Measurements from ENCODE around the gene SP6.
A peak's percentile ranks its signal among the peaks of the same experiment; 100 is the strongest.

Gene SP6

DNA sequence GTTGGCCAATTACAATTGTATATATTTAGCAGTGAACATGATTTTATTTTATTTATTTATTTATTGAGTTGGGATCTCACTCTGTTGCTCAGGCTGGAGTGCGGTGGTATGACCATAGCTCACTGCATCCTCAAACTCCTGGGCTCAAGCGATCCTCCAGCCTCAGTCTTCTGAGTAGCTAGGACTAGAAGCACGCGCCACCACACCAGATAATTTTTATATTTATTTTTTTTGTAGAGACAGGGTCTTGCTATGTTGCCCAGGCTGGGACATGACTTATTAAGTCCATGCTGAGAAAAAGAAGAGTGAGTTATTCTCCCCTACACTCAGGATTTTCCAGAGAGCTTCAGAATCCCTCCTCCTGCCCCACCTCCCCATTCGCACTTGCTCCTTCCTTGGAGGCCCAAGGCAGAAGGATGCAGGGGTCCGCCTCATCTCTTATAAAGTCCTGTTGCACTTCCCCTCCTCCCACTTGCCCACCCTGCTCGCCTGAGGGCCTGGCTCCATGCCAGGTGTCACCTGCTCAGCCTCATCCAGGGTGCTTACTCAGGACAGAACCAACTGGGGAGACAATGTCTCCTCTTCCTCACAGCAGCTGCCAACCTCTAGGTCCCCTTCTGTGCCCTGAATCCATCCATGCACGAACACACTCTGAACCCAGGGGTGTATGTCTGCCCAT is 29.0 kb upstream of the SP6 start:
- FAIRE-seq (no peak), DNase-seq (ENCODE audit: low spot score) (no peak)

DNA sequence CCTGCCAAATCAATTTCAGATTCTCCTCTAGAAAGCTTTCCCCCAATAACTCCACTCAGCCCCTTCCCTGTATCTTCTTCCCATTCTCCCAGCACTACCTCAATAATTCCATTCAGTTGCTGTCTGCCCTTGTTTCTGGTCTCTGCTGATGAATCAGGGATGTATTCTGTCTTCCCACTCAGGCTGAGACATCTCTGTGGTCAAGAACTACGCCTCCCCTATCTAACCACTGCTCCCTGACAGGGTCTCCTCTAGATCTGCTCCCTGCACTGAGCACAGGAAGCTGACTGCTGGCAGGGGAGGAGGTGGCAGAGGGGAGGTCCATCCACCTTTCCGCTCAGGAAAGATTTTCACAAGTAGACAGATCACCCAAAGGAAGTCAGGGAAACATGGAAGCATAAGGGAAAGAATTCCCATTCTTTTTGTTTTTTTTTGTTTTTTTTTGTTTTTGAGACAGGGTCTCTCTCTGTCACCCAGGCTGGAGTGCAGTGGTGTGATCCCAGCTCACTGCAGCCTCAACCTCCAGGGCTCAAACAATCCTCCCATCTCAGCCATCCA is 28.1 kb upstream of the SP6 start:
- FAIRE-seq = peak; percentile 86

DNA sequence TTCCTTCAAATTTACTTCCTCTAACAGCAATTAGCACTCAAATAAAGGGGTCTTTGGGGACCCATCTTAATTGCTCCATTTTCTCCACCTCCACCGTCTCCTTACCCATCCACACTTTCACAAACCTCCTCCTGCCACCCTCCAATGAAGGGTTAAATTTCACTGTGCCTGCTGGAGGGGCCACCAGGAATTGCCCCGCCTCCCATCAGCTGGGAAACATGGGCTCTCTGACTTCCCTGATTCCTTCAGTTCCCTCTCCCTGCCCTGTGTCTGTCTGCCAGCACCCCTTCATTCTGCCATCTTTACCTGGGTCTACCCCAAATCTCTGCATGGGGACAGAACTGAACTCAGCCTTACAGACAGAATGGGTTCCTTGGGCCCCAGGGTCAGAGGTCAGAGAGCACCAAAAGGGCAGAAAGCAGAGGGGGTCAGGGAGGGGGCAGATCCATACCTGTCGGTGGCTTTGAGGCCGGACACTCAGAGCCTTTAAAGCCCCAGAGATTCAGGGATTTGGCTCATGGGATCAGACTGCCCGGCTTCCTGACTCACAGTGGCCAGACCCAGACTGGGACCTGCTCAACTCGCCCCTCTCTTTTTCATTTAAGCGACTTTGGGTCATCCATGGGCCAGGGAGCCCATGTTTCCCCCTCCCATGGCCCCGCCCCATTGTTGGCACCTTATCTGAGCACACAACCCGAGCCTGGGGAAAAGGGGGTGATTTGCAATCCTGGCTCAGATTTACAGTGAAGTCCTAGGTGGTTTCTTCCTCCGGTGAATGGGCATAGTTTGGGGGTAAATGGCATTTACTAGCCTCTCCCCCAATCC is 27.5 kb upstream of the SP6 start:
- FAIRE-seq (no peak), DNase-seq (ENCODE audit: low spot score) (no peak)

More for the DNA sequence above, 28.1 kb upstream of the SP6 start:
- peak; percentile 88 for DNase-seq (ENCODE audit: low spot score)

DNA sequence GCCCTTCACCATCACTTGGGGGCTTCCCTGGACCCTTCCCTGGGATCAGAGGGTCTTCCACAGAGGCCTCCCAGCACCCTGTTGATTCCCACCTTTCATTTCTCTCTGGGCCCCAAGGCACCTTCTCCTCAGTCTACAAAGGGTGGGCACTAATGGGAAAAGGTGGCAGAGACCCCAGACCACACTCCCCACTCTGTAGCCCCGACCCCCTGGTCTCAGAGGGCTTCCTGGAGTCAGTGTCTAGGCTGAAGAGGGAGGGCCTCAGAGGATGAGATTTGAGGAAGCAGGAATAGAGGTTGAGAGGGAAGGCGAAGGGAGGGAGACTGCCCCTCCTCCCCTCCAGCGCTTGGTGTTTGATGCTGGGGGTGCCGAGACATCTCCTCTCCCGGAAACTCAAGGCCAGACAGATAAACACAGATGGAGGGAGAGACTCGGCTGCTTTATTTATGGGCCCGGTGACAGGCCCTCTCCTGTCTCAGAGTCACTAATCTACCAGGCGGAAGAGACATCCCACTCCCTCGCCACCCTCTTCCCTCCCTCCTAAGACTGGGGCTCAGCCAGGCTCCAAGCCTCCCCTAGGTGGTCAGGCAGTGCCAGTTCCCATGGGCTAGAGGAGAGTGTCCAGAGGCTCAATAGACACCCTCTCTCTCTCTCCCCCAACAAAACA is 26.5 kb upstream of the SP6 start:
- FAIRE-seq (no peak), DNase-seq (ENCODE audit: low spot score) (no peak)

DNA sequence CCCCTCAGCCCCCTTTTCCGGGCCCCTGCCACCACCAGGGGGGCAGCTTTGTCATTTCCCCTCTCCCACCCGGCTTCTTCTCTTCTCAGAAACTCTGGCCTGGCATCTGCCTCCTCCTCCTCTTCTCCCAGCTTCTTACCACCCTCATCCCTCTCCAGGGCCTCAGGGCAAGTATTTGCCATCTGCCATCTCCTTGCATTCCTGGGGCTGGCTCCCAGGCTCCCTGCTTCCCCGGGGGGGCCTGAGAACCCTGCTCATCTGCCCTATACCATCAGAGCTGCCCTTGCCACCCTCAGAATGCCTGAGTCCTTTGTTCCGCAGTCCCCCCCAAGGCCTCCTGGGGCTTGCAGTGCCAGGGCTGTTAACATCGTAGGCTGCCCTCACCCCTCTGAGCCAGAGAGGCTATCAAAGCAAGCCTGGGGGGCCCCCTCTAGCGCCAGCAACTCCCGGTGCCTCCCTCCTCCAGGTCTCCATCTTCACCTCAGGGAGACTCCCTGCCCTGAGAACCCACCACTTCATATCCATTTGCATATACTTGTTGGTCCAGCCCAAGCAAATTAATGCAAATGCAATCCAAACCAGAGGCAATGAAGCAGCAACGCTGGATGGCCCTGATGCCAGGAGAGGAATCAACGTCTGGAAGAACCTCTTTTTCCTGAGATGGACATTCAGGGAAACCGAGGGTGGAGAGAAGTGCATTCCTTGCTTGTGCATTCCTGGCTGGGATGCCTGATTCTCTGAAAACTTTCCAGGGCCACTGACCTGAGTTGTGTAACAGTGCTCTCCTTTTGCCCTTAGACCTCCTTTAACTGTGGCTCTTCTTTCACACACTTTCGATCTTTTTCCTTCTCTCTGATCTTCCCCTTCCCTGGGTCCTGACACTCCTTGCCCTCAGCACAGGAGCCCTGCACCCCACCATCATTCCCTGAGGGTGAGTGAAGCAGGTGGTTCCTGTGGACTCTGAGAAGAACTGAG is 24.3 kb upstream of the SP6 start:
- no peak for DNase-seq (ENCODE audit: low spot score)
- no peak for FAIRE-seq

DNA sequence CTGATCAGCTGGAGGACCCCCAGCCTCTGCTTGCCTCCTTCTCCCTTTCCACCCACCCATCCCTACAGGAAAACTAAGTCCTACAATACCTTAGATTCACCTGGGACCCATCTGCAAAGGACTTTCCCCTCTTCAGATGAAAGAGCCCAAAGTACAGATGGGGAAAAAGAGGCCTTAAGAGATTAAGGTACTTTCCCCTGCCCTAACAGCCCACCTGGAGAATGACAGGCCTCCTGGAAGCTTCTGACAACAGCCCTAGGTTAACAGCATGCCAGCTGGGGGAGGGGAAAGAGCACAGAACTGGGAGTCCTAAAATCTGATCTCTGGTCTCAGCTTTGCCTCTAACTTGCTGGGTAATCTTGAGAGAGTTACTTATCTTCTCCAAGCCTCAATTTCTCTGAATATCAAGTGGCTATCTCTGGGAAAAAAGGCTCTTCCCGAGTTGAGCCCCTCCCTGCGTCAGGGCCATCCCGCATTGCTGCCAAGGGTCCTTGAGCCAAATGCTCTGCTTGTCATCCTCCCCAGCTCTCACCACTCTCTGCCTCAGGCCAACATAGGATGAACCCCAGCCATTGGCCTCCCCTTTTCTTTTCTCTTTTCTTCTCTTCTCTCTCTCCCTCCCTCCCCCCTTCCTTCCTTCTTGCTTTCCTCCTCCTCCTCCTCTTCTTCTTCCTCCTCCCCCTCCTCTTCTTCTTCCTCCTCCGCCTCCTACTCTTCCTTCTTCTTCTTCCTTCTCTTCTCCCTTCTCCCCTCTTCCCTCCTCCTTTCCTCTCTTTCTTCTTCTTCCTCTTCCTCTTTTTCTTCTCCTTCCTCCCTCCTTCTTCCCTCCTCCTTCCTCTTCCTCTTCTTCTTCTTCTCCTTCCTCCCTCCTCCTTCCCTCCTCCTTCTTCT is 22.5 kb upstream of the SP6 start:
- no peak for FAIRE-seq
- DNase-seq (ENCODE audit: low spot score) = no peak

DNA sequence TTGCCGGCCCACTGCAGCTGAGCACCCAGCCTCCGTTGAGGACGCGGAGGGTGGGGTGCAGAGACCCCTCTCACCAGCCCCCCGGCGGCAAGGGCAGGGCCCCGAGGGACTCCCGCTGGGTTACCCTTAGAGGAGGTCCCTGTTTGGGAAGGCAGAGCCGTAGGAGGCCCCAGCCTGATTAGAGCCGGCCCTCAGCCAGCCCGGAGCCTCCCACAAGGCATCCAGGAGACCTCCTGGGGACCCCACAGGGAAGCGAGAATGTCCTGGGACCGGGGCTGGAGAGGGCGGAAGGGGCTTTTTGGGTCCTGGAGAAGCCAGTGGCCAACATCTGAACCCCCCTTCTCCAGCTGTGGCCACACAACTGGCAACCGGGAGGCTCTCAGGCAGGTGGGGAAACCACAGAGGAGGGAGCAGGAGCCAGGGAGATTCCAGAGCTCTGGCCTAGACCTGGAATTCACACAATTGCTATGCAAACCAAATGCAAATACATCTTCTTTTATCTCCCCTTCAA is 21.7 kb upstream of the SP6 start:
- FAIRE-seq (no peak), DNase-seq (ENCODE audit: low spot score) (no peak)

DNA sequence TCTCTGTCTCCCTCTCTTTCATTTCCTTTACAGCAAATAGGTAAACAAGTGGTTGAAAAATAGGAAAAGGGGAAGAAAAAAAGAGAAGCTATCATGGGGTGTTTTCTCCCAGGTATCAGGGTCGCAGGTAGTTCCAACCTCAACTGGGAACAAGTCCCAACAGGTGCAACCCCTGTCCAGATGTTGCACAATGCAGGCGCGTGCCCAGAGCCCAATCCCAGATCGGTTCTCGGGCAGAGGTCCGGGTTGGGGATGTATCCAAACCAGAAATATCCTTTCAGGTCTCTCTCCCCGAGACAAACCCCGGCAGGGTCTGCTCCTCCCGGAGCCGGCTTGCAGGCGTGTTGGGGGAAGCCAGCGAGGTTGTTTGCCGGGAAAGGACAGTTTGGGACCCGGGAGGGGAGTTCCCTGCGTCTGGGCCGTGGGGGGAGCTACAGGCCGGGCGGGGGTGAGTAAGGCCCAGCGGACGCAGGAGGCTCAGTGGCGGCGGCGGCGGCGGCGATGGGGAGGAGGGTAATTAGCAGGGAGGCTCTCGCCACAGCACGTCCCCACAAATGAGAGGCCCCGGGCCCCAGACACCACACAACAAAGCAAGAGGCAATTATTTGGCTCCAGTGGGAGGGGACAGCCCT is 21.2 kb upstream of the SP6 start:
- no peak for FAIRE-seq

DNA sequence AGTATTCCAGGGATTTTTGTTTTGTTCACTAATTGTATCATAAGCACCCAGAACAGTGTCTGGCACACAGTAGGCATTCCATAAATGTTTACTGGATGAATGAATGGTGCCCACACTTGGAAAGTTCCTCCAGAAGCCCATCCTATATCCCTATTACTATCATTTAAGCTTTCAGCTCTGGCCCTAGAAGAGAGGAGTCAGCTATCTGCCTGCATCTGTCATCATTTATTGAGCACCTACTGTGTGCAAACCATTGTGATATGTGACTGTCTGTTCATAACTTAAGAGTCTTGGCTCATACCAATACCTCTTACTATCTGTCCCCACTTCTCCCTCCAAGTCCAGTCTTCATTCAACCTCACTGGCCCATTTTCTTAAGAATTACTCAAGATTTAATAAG is 20.1 kb upstream of the SP6 start:
- DNase-seq (ENCODE audit: low spot score) (no peak), FAIRE-seq (no peak)

More for the DNA sequence above, 21.2 kb upstream of the SP6 start:
- no peak for DNase-seq (ENCODE audit: low spot score)

DNA sequence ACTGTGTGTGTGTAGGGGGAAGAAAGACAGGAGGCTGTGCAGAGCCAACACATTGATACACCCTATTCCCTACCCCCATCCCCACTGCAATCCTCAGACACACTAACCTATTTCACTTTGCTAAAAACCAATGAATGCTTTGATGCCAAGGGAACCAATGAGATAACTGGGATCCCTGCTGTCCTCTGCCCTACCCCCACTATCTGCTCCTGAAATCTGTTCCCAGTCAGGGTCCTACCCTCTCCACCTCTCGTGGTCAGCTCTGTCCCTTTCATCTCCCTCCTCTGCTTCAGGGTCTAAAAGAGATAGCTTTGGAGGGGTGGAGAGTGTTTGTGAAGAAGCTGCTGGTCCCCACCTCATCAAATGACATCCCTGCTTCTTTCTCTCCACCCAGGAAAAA is 19.1 kb upstream of the SP6 start:
- FAIRE-seq (no peak), DNase-seq (ENCODE audit: low spot score) (no peak)

DNA sequence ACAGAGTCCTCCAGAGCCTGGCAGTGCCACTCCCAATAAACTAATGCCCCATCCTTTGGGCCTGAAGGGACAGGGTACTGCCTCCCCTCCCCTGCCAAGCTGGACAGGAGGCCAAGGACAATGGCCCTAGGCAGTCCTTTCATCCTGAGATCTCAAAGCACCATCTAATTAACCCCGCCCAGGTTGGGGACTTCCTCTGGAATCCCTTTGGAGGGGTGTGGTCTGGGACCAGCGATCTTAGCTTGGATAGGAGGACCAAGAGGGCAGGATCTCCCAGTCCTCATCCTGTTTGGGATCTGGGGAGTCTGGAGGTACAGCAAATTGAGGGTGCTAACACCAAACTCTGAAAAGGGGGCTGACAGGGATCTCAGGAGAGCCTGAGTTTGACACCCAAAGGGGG is 18.2 kb upstream of the SP6 start:
- DNase-seq (ENCODE audit: low spot score) (no peak), FAIRE-seq (no peak)

DNA sequence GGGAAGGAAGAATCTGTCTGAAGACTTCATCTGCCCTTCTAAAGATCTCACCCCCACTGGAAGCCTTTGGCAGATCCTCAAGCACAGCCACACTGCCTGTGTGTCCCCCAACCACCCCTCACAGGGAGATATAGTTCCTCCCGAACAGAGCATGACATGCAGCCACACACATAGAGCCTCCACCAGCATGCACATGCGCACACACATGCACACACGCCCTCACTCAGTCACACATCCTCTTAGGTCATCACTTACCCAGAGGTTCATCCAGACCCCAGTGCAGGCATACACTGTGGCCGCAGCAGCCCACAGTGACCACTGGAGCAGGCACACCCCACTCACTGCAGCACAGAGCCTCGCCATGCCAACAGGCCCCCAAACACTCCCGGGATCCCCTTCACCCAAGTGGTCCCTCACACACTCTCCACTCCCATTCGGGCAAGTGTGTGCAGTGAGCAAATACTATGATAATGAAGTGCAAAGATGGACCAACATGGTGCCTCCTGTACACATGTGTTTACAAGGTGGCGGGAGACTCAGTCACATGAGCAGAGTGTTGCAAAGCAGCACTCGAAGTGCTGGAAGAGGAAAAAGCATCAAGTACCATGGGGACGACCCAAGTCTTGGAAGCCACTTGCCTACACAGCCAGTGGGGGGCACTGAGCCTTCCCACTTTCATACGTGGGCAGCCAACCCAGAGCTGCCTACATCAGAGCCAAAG is 17.0 kb upstream of the SP6 start:
- no peak for FAIRE-seq
- no peak for DNase-seq (ENCODE audit: low spot score)

DNA sequence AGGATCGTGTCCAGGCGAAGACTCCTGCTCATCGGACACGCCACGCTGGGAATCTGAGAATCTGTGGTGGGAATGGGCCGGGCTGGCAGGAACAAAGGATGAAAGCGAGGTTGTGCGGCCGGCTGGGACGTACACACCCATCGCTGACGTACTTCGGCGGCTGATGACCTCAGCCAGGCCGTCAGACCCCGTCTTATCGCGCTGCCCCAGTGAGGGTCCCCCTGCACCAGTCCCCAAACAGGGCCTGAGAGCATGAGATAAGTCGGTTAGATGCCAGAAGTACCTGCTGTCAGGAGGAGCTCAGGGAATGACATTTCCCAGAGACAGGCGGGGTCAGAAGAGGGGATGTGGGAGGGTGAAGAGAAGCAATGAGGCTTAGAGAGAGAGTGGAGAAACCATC is 16.0 kb upstream of the SP6 start:
- no peak for DNase-seq (ENCODE audit: low spot score)
- no peak for FAIRE-seq

DNA sequence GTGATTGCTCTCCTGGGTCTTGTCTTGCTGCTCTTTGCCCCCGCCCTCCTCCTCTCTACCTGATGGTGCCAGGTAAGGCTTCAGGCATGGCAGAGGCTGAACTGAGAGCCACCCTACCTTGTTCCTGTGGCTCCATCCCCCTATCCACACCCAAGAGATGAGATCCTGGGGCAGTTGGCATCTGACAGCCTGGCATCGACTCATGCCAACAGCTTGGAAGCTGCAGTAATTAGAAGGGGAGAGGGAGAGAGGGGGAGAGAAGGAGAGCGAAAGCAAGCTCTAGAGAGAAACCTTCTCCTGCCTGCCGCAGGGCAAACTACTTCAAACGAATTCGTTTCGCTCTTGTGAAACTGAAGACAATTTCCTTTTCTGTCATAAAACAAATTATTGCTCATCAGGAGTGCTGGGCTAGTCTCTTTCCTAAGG is 13.8 kb upstream of the SP6 start:
- no peak for FAIRE-seq

DNA sequence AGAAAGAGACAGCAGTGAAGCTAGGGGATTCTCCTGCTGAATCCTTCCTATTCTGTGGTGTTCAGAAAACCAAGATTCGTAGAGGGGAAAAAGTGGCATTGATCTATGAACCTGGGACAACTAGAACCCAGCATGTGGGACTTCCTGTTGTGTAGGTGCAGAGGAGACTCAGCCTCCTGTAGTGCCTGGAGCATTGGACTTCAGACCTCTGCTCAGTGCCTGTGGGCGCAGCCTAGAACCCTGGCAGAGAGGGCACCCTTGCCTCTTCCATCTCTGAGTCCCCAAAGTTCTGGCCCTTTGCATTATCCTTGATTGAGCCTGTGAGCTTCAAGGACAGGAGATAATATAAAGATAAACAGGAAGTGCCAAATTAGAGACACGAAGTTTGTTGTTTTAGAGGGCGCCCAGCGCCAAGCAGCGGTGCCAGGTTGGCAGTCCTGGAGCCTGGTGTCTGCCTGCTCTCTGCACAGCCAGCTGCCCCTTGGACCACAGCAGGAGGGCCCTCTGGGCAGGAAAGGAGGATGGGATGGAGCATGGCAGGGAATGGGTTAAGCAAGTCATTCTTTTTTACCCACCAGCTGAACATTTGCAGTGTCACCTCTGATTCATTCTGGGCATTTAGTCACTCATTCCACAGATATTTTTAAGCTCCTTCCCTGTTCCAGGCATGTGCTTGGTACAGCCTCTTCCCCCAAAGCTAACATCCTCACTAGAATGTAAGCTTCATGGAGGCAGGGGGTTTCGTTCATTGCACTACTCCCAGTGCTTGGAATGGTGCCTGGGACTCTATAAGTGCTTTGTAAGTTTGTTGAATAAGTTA is 11.9 kb upstream of the SP6 start:
- DNase-seq (ENCODE audit: low spot score) (peak; percentile 89), FAIRE-seq (peak; percentile 80)

More for the DNA sequence above, 13.8 kb upstream of the SP6 start:
- DNase-seq (ENCODE audit: low spot score) = no peak

DNA sequence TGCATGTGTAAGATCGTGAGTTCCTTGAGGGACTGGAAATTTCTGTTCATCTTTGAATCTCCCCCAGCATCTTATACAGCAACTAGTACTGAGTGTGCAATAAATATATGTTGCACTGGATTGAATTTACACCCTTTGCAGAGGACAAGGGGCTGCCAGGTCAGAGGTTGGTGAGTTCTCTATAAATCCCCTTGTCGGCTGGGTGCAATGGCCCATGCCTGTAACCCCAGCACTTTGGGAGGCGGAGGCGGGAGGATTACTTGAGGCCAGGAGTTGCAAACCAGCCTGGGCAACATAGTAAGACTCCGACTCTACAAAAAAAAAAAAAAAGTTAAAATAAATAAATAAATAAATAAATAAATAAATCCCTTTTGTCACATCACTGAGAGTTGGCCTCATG is 9.4 kb upstream of the SP6 start:
- no peak for FAIRE-seq
- no peak for DNase-seq (ENCODE audit: low spot score)

DNA sequence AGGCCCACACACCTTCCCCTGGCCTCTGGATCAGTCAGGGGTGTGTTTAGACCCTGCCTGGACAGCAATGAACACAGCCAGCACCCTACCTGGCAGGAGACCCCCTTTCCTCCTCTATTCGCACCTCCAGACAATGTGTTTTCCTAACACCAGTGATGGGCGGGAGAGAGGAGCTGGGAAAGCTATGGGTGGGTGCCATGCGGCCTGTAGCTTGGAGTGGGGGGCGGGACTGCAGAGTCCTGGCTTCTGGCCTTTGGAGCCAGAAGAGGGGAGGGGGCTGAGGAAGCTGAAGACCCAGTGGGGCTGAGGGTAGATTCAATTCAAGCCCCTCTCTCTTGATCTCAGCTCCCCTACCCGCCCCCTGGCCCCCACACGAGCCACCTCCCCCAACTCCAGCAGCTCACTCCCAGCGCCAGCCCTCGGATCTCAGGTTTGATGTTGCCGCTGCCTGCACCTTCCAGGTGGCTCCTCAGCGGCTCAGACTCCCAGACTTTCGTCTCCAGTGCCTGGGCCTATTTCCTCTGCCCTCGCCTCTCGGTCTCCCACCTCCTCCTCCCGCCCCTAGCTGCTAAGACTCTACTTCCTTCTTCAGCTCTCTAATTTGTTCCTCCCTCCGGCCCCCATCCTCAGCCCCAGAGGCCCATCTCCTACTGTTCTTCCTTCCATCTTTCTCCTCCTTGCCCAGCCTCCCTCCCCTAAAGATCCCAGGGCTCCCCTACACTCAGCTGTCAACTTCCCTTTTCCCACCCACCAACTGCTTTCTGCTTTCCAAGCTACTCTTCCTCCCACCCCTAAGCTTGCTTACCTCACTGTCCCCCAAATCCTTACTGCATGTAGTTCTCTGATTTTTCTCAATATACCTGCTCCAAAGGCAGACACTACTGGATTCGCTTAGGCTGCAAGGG is 6.8 kb upstream of the SP6 start:
- DNase-seq (ENCODE audit: low spot score) (no peak), FAIRE-seq (no peak)

All from RCC 7860 (cell line).